Measurements from ENCODE around the gene MAB21L3.

Gene MAB21L3

DNA sequence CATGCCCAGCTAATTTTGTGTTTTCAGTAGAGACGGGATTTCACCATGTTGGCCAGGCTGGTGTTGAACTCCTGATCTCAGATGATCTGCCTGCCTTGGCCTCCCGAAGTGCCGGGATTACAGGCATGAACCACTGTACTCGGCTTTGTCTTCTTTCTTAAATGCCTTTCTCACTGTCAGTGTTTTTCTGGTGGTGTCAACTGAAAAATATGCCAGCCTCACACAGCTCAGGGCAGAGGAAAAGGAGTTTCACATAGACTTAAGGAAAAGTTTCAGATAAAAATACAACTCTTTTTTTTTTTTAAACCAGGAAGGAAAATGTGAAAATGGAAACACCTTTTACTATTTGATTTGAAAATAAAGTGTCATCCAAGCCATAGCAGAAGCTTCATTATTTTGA, 4.6 kb upstream of the MAB21L3 start:
- Histone ChIP-seq H3K9ac (ENCODE audit: low read depth in 1 of 2, low read length in 2 of 2) (no peak overlapping the region), H3K9me3 (ENCODE audit: control insufficient read depth in 1 of 2, low read length in 2 of 2) (no peaks in the 10 kb centered on the region), H3K27me3 (ENCODE audit: control insufficient read depth in 1 of 2, insufficient read depth in 2 of 2, low read length in 2 of 2) (no peaks in the 10 kb centered on the region), H3K4me1 (ENCODE audit: control insufficient read depth in 1 of 2, insufficient read depth in 2 of 2, low read length in 2 of 2) (peaks cover 16 to 28% of the 10 kb centered on the region in 2 donors), H3K27ac (ENCODE audit: low read depth, low read length) (no peak overlapping the region), H3K4me3 (ENCODE audit: low read depth in 1 of 2, low read length in 2 of 2) (no peak overlapping the region), H3K36me3 (ENCODE audit: control insufficient read depth in 1 of 2, insufficient read depth in 2 of 2, low read length in 2 of 2) (no peaks in the 10 kb centered on the region)

DNA sequence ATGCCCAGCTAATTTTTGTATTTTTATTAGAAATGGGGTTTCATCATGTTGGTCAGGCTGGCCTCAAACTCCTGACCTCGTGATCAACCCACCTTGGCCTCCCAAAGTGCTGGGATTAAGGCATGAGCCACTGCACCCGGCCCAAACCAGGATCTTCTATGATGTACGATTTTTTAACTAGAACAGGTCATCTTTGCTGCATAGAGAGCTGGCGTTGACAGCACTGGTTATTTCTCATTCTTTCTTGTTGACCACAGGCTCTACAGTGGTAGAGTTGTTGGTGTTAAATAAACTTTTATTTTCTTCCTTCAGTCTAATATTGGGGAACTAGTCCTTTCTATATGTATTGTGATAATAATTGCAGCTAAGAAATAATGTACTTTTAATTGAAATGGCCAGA, 3.8 kb upstream of the MAB21L3 start:
- peaks cover 20 to 33% of the 10 kb centered on the region in 2 donors for H3K4me1 ChIP-seq (ENCODE audit: control insufficient read depth in 1 of 2, insufficient read depth in 2 of 2, low read length in 2 of 2)
- no peak overlapping the region for H3K4me3 ChIP-seq (ENCODE audit: low read depth in 1 of 2, low read length in 2 of 2)
- no peaks in the 10 kb centered on the region for H3K36me3 ChIP-seq (ENCODE audit: control insufficient read depth in 1 of 2, insufficient read depth in 2 of 2, low read length in 2 of 2)
- H3K27ac ChIP-seq (ENCODE audit: low read depth, low read length), result no peak overlapping the region
- no peaks in the 10 kb centered on the region for H3K9me3 ChIP-seq (ENCODE audit: control insufficient read depth in 1 of 2, low read length in 2 of 2)
- H3K9ac ChIP-seq (ENCODE audit: low read depth in 1 of 2, low read length in 2 of 2), result no peak overlapping the region
- no peaks in the 10 kb centered on the region for H3K27me3 ChIP-seq (ENCODE audit: control insufficient read depth in 1 of 2, insufficient read depth in 2 of 2, low read length in 2 of 2)

DNA sequence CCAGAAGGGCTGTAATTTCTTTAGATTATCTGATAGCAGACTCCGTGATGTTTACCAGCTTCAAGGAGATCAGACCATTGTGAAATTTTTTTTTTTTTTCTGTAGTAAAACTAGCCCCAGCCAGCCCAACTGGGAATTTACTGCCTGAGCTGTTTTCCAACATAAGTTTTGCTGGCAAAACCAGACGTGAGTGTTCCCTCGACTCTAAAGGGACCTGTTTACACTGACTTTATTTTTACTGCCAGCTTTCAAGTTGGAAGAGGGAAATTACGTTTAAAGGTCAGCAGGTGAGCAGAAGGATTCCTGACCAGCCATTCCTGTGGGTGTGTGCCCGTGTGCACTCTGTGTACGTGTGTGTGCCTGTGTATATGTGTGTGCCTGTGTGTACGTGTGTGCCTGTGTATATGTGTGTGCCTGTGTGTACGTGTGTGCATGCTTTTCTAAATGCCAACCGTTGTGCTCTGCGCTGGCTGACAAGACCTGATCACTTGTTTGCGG, 374 bp downstream of the MAB21L3 start:
- H3K27ac ChIP-seq (ENCODE audit: low read depth, low read length), result no peak overlapping the region

DNA sequence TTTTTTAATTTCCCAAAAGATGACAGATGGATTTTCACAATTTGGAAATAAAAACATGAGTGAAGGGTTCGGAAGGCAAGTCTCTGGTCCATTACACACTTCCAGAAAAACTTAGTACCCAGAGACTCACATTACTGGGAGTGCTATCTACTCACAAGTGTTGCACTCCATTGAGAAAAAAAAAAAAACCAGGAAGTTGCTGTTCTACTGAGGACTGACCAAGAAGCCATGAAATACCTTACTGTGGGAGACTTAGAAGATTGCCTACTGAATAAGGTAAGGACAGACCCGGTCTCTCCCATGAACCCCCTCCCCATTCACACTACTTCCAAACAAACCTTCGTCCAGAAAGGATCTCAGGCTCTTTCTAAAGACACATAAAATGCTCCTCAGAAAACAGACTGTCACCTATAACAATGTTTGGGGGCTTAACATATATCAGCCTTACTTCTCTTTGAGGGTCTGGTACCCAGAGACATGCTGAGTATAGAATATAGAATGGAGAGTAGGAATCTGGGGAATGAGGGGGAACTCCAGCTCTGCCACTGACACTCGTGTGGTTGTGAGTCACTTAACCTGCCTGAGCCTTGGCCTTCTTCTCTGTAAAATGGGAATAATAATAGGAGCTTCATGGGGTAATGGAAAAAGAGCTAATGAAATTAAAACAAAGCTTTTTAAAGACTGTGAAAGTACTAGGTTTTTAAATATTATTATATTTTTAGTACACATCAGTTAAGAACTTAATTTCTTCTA, 1.4 kb downstream of the MAB21L3 start:
- no peak overlapping the region for H3K27ac ChIP-seq (ENCODE audit: low read depth, low read length)
- H3K9ac ChIP-seq (ENCODE audit: low read depth in 1 of 2, low read length in 2 of 2), result no peak overlapping the region
- H3K27me3 ChIP-seq (ENCODE audit: control insufficient read depth in 1 of 2, insufficient read depth in 2 of 2, low read length in 2 of 2), result no peaks in the 10 kb centered on the region
- H3K4me1 ChIP-seq (ENCODE audit: control insufficient read depth in 1 of 2, insufficient read depth in 2 of 2, low read length in 2 of 2), result peaks cover 20 to 22% of the 10 kb centered on the region in 2 donors
- no peaks in the 10 kb centered on the region for H3K36me3 ChIP-seq (ENCODE audit: control insufficient read depth in 1 of 2, insufficient read depth in 2 of 2, low read length in 2 of 2)
- H3K9me3 ChIP-seq (ENCODE audit: control insufficient read depth in 1 of 2, low read length in 2 of 2), result no peaks in the 10 kb centered on the region
- no peak overlapping the region for H3K4me3 ChIP-seq (ENCODE audit: low read depth in 1 of 2, low read length in 2 of 2)

More for the DNA sequence above, 374 bp downstream of the MAB21L3 start:
- peaks cover 20 to 22% of the 10 kb centered on the region in 2 donors for H3K4me1 ChIP-seq (ENCODE audit: control insufficient read depth in 1 of 2, insufficient read depth in 2 of 2, low read length in 2 of 2)
- no peaks in the 10 kb centered on the region for H3K36me3 ChIP-seq (ENCODE audit: control insufficient read depth in 1 of 2, insufficient read depth in 2 of 2, low read length in 2 of 2)
- H3K27me3 ChIP-seq (ENCODE audit: control insufficient read depth in 1 of 2, insufficient read depth in 2 of 2, low read length in 2 of 2), result no peaks in the 10 kb centered on the region
- peak overlapping the region in 1 of 2 donors; percentile 16 for H3K4me3 ChIP-seq (ENCODE audit: low read depth in 1 of 2, low read length in 2 of 2)
- H3K9me3 ChIP-seq (ENCODE audit: control insufficient read depth in 1 of 2, low read length in 2 of 2), result no peaks in the 10 kb centered on the region
- no peak overlapping the region for H3K9ac ChIP-seq (ENCODE audit: low read depth in 1 of 2, low read length in 2 of 2)

DNA sequence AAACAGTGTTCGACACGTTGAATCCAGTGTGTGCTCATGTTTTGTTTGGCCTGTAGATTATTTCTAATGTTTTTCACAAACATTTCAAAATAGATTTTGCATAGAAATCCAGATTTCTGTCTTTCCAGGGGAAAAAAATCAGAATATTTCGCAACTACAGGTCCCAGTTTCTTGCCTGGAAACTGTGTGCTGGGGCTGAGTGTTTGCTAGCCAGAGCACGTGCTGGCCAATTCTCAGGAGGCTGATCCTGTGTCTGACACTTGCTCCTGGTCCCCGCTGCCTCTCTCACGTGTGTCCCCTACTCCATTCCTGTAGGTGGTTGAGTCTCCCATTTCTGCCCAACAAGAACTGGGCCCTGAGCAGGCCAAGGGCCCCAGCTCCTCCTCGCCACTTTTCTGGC, 2.4 kb downstream of the MAB21L3 start:
- H3K9ac ChIP-seq (ENCODE audit: low read depth in 1 of 2, low read length in 2 of 2), result no peak overlapping the region
- peaks cover 20 to 22% of the 10 kb centered on the region in 2 donors for H3K4me1 ChIP-seq (ENCODE audit: control insufficient read depth in 1 of 2, insufficient read depth in 2 of 2, low read length in 2 of 2)
- H3K27ac ChIP-seq (ENCODE audit: low read depth, low read length), result no peak overlapping the region

DNA sequence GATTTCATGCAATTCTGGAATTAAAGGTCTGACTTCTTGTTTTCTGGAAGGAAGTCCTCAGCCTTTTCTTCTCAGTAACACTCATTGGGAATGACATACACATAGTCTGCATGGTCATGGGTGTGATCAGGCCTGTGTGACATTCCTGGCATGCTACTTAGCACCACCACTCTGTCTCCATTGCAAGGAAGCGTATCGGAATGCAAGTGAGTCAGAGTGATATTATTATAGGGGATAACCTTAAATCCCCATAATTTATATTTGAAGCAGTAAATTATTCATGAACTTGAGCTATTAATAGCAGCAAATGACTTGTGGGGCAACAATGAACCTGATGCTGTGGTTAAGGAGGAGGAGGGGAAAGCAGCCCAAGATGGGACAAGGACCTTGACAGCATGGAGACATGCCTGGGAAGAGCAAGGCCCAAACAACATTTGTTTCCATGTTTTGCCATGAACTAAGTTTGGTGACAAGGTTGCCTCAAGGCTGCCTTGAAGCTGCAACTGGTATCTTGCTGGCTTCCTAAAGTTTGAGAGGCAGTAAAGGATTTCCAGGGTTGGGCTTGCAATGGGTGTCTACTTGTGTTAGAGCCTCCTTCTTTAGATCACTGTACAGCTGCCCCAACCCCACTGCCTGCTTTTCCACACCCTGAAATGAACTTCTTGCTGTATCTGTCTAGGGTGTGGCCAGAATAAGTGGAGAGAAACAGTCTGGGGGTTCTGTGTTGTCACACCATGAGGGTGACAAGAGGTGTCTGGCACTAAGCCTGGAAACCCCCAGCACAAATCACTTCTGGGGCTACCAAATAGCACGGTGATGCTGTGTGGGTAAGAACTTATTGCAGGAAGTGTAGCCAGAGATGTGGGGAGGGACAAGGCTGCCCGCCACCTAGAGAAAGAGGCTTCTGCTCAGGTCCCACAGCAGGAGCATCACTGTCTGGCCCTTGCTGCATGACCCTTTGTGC, 4.6 kb downstream of the MAB21L3 start:
- Histone ChIP-seq H3K9me3 (ENCODE audit: control insufficient read depth in 1 of 2, low read length in 2 of 2) (no peaks in the 10 kb centered on the region), H3K36me3 (ENCODE audit: control insufficient read depth in 1 of 2, insufficient read depth in 2 of 2, low read length in 2 of 2) (no peaks in the 10 kb centered on the region), H3K4me1 (ENCODE audit: control insufficient read depth in 1 of 2, insufficient read depth in 2 of 2, low read length in 2 of 2) (peaks cover 13% of the 10 kb centered on the region in 2 donors), H3K27me3 (ENCODE audit: control insufficient read depth in 1 of 2, insufficient read depth in 2 of 2, low read length in 2 of 2) (no peaks in the 10 kb centered on the region), H3K4me3 (ENCODE audit: low read depth in 1 of 2, low read length in 2 of 2) (no peak overlapping the region), H3K27ac (ENCODE audit: low read depth, low read length) (no peak overlapping the region), H3K9ac (ENCODE audit: low read depth in 1 of 2, low read length in 2 of 2) (no peak overlapping the region)

More for the DNA sequence above, 2.4 kb downstream of the MAB21L3 start:
- H3K4me3 ChIP-seq (ENCODE audit: low read depth in 1 of 2, low read length in 2 of 2), result no peak overlapping the region
- H3K27me3 ChIP-seq (ENCODE audit: control insufficient read depth in 1 of 2, insufficient read depth in 2 of 2, low read length in 2 of 2), result no peaks in the 10 kb centered on the region
- no peaks in the 10 kb centered on the region for H3K9me3 ChIP-seq (ENCODE audit: control insufficient read depth in 1 of 2, low read length in 2 of 2)
- no peaks in the 10 kb centered on the region for H3K36me3 ChIP-seq (ENCODE audit: control insufficient read depth in 1 of 2, insufficient read depth in 2 of 2, low read length in 2 of 2)

DNA sequence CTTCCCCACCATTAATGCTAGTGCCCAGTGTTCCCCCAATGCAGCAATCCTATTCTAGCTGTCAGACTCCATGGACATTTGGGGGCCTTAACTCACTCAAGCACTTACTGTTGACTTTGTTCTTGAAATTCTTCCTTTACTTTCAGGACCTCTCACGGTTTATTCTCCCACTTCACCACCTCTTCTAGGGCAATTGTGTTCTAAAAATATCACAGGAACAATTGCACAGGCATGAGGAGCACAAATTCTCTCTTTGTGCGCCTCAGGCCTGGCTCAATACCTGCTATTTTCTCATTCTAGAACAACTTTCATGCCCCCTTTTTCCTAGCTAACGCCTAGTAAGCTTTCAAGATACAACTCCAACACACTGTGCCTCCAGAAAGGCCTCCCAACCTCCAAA, 7.3 kb downstream of the MAB21L3 start:
- Histone ChIP-seq H3K9me3 (ENCODE audit: control insufficient read depth in 1 of 2, low read length in 2 of 2) (no peaks in the 10 kb centered on the region), H3K27me3 (ENCODE audit: control insufficient read depth in 1 of 2, insufficient read depth in 2 of 2, low read length in 2 of 2) (no peaks in the 10 kb centered on the region), H3K4me1 (ENCODE audit: control insufficient read depth in 1 of 2, insufficient read depth in 2 of 2, low read length in 2 of 2) (peaks cover 4 to 8% of the 10 kb centered on the region in 2 donors), H3K4me3 (ENCODE audit: low read depth in 1 of 2, low read length in 2 of 2) (no peak overlapping the region), H3K9ac (ENCODE audit: low read depth in 1 of 2, low read length in 2 of 2) (no peak overlapping the region), H3K27ac (ENCODE audit: low read depth, low read length) (no peak overlapping the region), H3K36me3 (ENCODE audit: control insufficient read depth in 1 of 2, insufficient read depth in 2 of 2, low read length in 2 of 2) (no peaks in the 10 kb centered on the region)

DNA sequence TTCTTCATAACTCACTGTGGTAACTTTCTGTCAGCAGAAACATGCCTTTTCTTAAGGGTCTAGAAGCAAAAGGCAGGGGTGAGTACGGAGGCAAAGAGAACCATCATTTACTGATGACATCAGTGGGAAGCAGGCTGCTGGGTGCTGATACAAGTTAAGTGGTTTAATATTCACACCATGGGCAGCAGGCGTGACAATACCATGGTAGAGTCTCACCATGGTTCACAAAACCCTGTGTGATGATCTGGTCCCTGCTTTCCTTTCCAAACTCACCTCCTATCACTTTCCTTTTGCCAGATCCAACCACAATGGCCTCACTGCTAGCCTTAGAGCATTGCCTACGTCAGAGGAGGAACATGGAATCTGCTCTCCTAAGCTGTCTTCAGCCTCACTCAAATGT, 8.7 kb downstream of the MAB21L3 start:
- H3K4me3 ChIP-seq (ENCODE audit: low read depth in 1 of 2, low read length in 2 of 2), result no peak overlapping the region
- H3K27me3 ChIP-seq (ENCODE audit: control insufficient read depth in 1 of 2, insufficient read depth in 2 of 2, low read length in 2 of 2), result no peaks in the 10 kb centered on the region
- no peak overlapping the region for H3K9ac ChIP-seq (ENCODE audit: low read depth in 1 of 2, low read length in 2 of 2)
- H3K4me1 ChIP-seq (ENCODE audit: control insufficient read depth in 1 of 2, insufficient read depth in 2 of 2, low read length in 2 of 2), result peaks cover 7 to 10% of the 10 kb centered on the region in 2 donors
- no peak overlapping the region for H3K27ac ChIP-seq (ENCODE audit: low read depth, low read length)
- H3K36me3 ChIP-seq (ENCODE audit: control insufficient read depth in 1 of 2, insufficient read depth in 2 of 2, low read length in 2 of 2), result no peaks in the 10 kb centered on the region
- H3K9me3 ChIP-seq (ENCODE audit: control insufficient read depth in 1 of 2, low read length in 2 of 2), result no peaks in the 10 kb centered on the region

DNA sequence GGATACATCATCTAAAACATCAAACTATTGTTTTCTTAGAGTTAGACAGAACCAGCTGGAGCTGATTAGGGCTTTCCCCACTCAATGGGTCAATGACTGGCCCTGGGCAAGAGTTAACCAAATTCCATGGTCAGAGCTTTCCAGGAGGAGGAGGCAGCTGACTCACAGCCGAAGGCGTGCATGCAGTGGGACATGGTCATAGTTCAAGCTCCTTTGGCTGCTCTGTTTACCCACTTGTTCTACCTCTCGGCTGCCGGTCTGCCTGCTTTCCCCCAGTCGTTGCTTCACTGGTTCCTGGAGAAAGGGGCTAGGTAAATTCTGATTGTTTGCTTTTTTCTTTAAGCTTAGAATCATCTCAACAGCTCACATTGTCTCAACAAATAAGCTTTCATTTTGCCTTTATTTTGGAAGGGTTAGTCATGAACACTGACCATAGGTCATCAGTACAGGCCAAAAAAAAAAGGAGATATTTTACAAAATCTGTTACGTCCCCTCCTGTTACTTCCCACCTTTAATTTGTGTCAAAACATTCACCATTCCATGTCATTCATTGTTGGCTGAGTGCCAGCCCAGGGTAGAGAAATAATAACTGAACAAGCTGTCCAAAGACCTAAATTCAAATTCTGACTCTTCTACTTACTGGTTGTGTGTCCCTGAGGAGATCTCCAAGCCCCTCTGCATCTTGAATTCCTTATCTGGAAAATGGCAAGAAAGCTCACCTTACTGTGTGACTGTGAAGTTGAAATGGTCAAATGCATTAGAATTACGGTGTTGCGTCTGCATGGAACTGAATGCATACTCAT, 12.0 kb downstream of the MAB21L3 start:
- Histone ChIP-seq H3K4me1 (ENCODE audit: control insufficient read depth in 1 of 2, insufficient read depth in 2 of 2, low read length in 2 of 2) (peaks cover 7 to 10% of the 10 kb centered on the region in 2 donors), H3K9ac (ENCODE audit: low read depth in 1 of 2, low read length in 2 of 2) (no peak overlapping the region), H3K9me3 (ENCODE audit: control insufficient read depth in 1 of 2, low read length in 2 of 2) (no peaks in the 10 kb centered on the region), H3K36me3 (ENCODE audit: control insufficient read depth in 1 of 2, insufficient read depth in 2 of 2, low read length in 2 of 2) (no peaks in the 10 kb centered on the region), H3K27ac (ENCODE audit: low read depth, low read length) (no peak overlapping the region), H3K27me3 (ENCODE audit: control insufficient read depth in 1 of 2, insufficient read depth in 2 of 2, low read length in 2 of 2) (no peaks in the 10 kb centered on the region), H3K4me3 (ENCODE audit: low read depth in 1 of 2, low read length in 2 of 2) (no peak overlapping the region)
